ENCODE measurements around the gene GRIK1.

Gene GRIK1

GRCh38 chr21:29827236-29827635 lies 112.6 kb downstream of the GRIK1 start:
- Mint-ChIP-seq H3K9me3 (ENCODE audit: low read depth) (no peaks in the 10 kb centered on the region), H3K4me3 (no peak overlapping the region), H3K4me1 (ENCODE audit: low read depth) (no peaks in the 10 kb centered on the region)

DNA sequence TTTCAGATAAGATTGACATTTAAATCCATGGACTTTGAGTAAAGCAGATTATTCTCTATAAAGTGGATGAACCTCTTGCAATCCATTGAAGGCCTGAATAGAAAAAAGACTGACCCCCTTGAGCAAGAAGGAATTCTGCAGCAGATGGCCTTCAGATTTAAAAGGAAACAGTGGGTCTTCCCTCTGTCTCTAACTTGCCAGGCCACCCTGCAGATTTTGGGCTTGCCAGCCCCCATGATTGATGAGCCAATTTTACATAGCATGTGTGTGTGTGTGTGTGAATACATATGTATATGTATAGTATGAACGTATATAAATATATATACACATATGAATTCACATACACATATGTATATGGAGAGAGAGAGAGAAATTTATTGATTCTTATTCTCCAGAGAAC lies 113.4 kb downstream of the GRIK1 start:
- Mint-ChIP-seq H3K9me3 (ENCODE audit: low read depth) (no peaks in the 10 kb centered on the region), H3K27ac (no peak overlapping the region), H3K27me3 (peaks cover 9% of the 10 kb centered on the region), H3K4me3 (no peak overlapping the region), H3K4me1 (ENCODE audit: low read depth) (no peaks in the 10 kb centered on the region), H3K36me3 (no peaks in the 10 kb centered on the region)

More at GRCh38 chr21:29827236-29827635, 112.6 kb downstream of the GRIK1 start:
- Mint-ChIP-seq H3K27me3 (peaks cover 9% of the 10 kb centered on the region), H3K27ac (no peak overlapping the region), H3K36me3 (no peaks in the 10 kb centered on the region)

DNA sequence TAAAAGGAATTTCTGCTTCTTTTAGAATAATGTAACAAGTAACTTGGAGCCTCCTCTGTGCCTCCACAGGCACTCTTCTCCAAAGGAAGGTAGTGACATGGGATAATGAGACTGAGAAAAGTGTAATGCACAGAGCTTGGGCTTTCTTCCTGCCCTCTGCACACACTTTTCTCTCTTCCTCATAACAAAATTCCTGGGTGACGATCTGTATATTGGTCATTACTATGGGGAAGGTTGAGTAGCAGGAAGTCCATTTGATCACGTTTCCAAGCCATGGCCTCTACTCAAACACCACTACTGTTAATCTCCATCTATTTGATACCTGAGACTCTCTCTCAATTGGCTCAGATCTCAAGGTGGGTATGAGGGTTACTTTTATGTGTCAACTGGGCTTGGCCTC lies 113.9 kb downstream of the GRIK1 start:
- Mint-ChIP-seq H3K27me3 (peaks cover 6% of the 10 kb centered on the region), H3K9me3 (ENCODE audit: low read depth) (no peaks in the 10 kb centered on the region), H3K27ac (no peak overlapping the region), H3K4me1 (ENCODE audit: low read depth) (no peaks in the 10 kb centered on the region), H3K36me3 (no peaks in the 10 kb centered on the region), H3K4me3 (no peak overlapping the region)

GRCh38 chr21:29825345-29825744 lies 114.5 kb downstream of the GRIK1 start:
- no peak overlapping the region for H3K4me3 Mint-ChIP-seq
- no peaks in the 10 kb centered on the region for H3K4me1 Mint-ChIP-seq (ENCODE audit: low read depth)
- H3K36me3 Mint-ChIP-seq, result no peaks in the 10 kb centered on the region
- no peaks in the 10 kb centered on the region for H3K9me3 Mint-ChIP-seq (ENCODE audit: low read depth)
- H3K27me3 Mint-ChIP-seq, result peaks cover 6% of the 10 kb centered on the region
- no peak overlapping the region for H3K27ac Mint-ChIP-seq

DNA sequence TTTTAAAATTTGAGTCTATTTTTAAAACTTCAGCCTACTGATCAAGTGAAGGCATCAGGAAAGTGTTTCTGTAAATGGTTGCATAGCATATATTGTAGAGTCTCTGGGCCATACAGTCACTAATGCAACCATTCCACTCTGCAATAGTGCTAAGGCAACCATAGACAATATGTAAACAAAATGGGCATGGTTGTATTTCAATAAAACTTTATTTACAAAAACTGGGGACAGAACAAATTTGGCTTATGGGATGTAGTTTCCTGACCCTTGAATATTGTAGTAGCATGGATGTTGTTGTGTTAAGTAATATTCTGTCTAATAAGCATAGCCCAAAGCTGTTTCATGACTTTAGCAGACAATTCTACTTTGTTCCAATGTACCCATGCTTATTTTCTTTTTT lies 117.7 kb downstream of the GRIK1 start:
- no peaks in the 10 kb centered on the region for H3K9me3 Mint-ChIP-seq (ENCODE audit: low read depth)
- H3K4me3 Mint-ChIP-seq, result no peak overlapping the region
- H3K4me1 Mint-ChIP-seq (ENCODE audit: low read depth), result no peaks in the 10 kb centered on the region
- H3K36me3 Mint-ChIP-seq, result no peaks in the 10 kb centered on the region
- H3K27ac Mint-ChIP-seq, result no peak overlapping the region
- H3K27me3 Mint-ChIP-seq, result peaks cover 5% of the 10 kb centered on the region

GRCh38 chr21:29821230-29821629 lies 118.6 kb downstream of the GRIK1 start:
- H3K27me3 Mint-ChIP-seq, result peaks cover 7% of the 10 kb centered on the region
- H3K4me3 Mint-ChIP-seq, result no peak overlapping the region
- H3K4me1 Mint-ChIP-seq (ENCODE audit: low read depth), result no peaks in the 10 kb centered on the region
- no peak overlapping the region for H3K27ac Mint-ChIP-seq
- H3K9me3 Mint-ChIP-seq (ENCODE audit: low read depth), result no peaks in the 10 kb centered on the region
- no peaks in the 10 kb centered on the region for H3K36me3 Mint-ChIP-seq

DNA sequence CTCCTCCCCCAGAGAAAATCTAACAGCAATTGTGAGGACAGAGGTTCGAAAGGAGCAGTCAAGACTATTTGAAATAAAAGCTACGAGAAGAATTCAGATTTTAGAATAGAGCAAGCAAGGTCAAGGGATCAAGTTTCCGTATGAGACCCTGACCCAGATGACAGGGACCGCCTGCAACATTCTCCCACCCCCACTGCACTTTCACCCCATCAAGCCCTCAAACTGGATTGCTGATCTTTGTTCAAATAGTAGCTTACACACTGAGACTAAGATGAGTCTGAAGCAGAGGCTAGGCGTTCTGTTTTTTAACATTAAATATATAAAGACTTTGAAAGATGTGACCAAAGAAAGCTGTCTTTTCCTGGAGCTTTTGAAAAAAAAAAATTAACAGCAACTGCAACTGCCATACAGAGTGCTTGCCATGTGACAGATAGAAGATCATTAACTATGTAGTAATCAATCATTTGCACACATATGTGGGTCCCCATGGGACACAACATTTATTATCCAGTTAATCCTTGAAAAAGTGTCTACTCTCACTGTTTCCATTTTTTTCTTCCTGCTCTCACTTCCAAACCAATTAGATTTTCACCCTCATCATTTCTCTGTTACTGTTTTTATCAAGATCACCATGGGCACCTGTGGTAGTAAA lies 120.0 kb downstream of the GRIK1 start:
- H3K4me1 Mint-ChIP-seq (ENCODE audit: low read depth), result no peaks in the 10 kb centered on the region
- H3K9me3 Mint-ChIP-seq (ENCODE audit: low read depth), result no peaks in the 10 kb centered on the region
- H3K4me3 Mint-ChIP-seq, result no peak overlapping the region
- H3K36me3 Mint-ChIP-seq, result no peaks in the 10 kb centered on the region
- H3K27me3 Mint-ChIP-seq, result peaks cover 5% of the 10 kb centered on the region
- H3K27ac Mint-ChIP-seq, result no peak overlapping the region

- Mint-ChIP-seq H3K4me1 (ENCODE audit: low read depth) (no peaks in the 10 kb centered on the region), H3K36me3 (no peaks in the 10 kb centered on the region), H3K27ac (no peak overlapping the region), H3K4me3 (no peak overlapping the region), H3K9me3 (ENCODE audit: low read depth) (no peaks in the 10 kb centered on the region), H3K27me3 (peaks cover 5% of the 10 kb centered on the region)
Observed at GRCh38 chr21:29818383-29818921, 121.3 kb downstream of the GRIK1 start.

GRCh38 chr21:29817450-29817849 lies 122.3 kb downstream of the GRIK1 start:
- no peak overlapping the region for H3K4me3 Mint-ChIP-seq
- no peaks in the 10 kb centered on the region for H3K36me3 Mint-ChIP-seq
- no peak overlapping the region for H3K27ac Mint-ChIP-seq
- H3K27me3 Mint-ChIP-seq, result peaks cover 5% of the 10 kb centered on the region
- no peaks in the 10 kb centered on the region for H3K9me3 Mint-ChIP-seq (ENCODE audit: low read depth)
- H3K4me1 Mint-ChIP-seq (ENCODE audit: low read depth), result no peaks in the 10 kb centered on the region

DNA sequence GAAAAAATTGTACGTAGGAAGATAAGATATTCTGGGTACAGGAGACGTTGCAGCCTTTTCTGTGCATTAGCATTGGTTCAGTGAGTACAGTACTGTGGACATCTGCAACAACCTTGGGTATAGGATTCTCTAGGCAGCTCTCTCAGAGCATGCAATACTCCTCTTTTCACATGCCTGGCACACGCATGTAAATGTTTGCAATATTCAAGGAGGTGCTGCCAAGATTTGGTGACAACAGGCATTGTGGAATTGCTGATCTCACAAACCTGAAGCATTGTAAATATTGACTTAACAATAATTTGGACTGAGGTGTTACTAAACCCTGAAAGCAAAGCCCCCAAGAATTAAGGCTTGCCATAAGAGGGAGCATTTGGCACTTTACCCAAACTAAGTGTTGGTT lies 126.8 kb downstream of the GRIK1 start:
- Mint-ChIP-seq H3K9me3 (ENCODE audit: low read depth) (no peaks in the 10 kb centered on the region), H3K36me3 (no peaks in the 10 kb centered on the region), H3K27me3 (peaks cover 5% of the 10 kb centered on the region), H3K4me1 (ENCODE audit: low read depth) (no peaks in the 10 kb centered on the region), H3K27ac (no peak overlapping the region), H3K4me3 (no peak overlapping the region)

- Mint-ChIP-seq H3K9me3 (ENCODE audit: low read depth) (no peaks in the 10 kb centered on the region), H3K27ac (no peak overlapping the region), H3K27me3 (peaks cover 3% of the 10 kb centered on the region), H3K4me1 (ENCODE audit: low read depth) (no peaks in the 10 kb centered on the region), H3K4me3 (no peak overlapping the region), H3K36me3 (no peaks in the 10 kb centered on the region)
Observed at GRCh38 chr21:29810871-29811270, 128.9 kb downstream of the GRIK1 start.

- H3K9me3 Mint-ChIP-seq (ENCODE audit: low read depth), result no peaks in the 10 kb centered on the region
- H3K27ac Mint-ChIP-seq, result no peak overlapping the region
- no peaks in the 10 kb centered on the region for H3K36me3 Mint-ChIP-seq
- H3K4me3 Mint-ChIP-seq, result no peak overlapping the region
- peaks cover 2% of the 10 kb centered on the region for H3K27me3 Mint-ChIP-seq
- no peaks in the 10 kb centered on the region for H3K4me1 Mint-ChIP-seq (ENCODE audit: low read depth)
Observed at GRCh38 chr21:29808153-29808552, 131.6 kb downstream of the GRIK1 start.

DNA sequence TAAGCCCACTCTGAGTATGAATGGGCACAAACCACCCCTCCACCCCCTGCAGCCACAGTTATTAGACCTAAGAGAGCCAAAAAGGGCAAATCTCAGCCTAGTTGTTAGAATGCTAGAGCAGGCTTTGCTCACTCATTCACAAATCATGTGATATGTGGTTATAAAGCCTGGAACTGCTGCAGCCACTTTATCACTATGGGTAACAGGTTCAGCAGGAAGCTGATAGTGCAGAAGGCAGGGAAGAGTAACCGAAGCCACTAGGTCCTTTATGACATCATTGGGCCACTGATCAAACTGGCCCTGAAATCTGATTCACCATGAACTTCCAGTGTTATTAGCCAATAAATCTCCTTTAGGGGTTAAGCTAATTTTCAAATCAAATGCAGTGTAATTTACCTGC lies 134.7 kb downstream of the GRIK1 start:
- Mint-ChIP-seq H3K27me3 (peaks cover 4% of the 10 kb centered on the region), H3K4me3 (no peak overlapping the region), H3K9me3 (ENCODE audit: low read depth) (no peaks in the 10 kb centered on the region), H3K27ac (no peak overlapping the region), H3K4me1 (ENCODE audit: low read depth) (no peaks in the 10 kb centered on the region), H3K36me3 (no peaks in the 10 kb centered on the region)

GRCh38 chr21:29803191-29803590 lies 136.6 kb downstream of the GRIK1 start:
- no peak overlapping the region for H3K4me3 Mint-ChIP-seq
- H3K27me3 Mint-ChIP-seq, result peaks cover 4% of the 10 kb centered on the region
- H3K36me3 Mint-ChIP-seq, result no peaks in the 10 kb centered on the region

DNA sequence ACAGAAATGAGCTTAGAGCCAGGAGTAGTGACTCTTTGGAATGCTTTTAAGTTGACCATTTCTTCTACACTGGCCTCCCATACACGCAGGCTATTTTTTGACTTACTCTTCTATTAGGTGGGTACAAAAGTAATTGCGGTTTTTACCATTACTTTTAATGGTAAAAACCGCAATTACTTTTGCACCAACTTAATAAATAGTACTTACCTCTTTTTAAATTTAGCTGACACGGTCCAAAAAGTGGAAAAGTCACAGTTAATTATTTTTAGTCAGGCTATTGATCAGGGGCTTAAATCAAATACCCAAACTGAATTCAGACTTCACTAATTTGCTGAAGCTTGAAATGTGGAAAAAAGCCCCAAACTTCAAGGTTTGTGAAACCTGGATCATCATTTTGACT lies 138.7 kb downstream of the GRIK1 start:
- H3K27me3 Mint-ChIP-seq, result peaks cover 8% of the 10 kb centered on the region
- no peak overlapping the region for H3K4me3 Mint-ChIP-seq
- H3K4me1 Mint-ChIP-seq (ENCODE audit: low read depth), result no peaks in the 10 kb centered on the region
- no peaks in the 10 kb centered on the region for H3K9me3 Mint-ChIP-seq (ENCODE audit: low read depth)
- no peak overlapping the region for H3K27ac Mint-ChIP-seq
- no peaks in the 10 kb centered on the region for H3K36me3 Mint-ChIP-seq

More at GRCh38 chr21:29803191-29803590, 136.6 kb downstream of the GRIK1 start:
- no peaks in the 10 kb centered on the region for H3K4me1 Mint-ChIP-seq (ENCODE audit: low read depth)
- no peak overlapping the region for H3K27ac Mint-ChIP-seq
- H3K9me3 Mint-ChIP-seq (ENCODE audit: low read depth), result no peaks in the 10 kb centered on the region

DNA sequence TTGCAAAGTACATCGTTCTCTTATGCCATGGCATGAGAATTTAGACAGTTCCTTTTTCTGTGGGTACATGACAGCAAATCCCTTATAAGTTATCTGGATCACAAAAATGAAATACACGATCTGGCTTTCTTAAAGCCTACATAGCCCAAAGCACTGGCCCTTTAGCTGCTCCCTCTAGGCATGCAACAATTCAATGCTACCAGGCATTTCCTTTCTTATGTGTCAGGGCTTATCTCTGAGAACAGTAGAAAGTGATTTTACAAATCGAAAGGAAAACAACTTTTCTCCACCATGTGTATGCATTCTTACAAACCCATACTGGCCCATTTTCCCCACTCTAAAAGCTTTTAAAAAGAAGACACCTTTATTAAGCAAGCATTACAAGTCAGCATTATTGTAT lies 139.7 kb downstream of the GRIK1 start:
- Mint-ChIP-seq H3K27me3 (peaks cover 9% of the 10 kb centered on the region), H3K4me1 (ENCODE audit: low read depth) (no peaks in the 10 kb centered on the region), H3K36me3 (no peaks in the 10 kb centered on the region), H3K4me3 (no peak overlapping the region), H3K9me3 (ENCODE audit: low read depth) (no peaks in the 10 kb centered on the region), H3K27ac (no peak overlapping the region)

All from activated naive CD8-positive, alpha-beta T cell (primary cell).